HepG2 (cell line): Measurements from ENCODE around the gene SMIM29. TPM values are rescaled to one million over a fixed set of nuclear protein-coding genes. Genes with fewer than 3 reads are reported as not detected.

Experiments used
- AGO1 ChIP-seq: fragments of 200-400 bp; formaldehyde crosslinking; IDR thresholded peaks from 2 replicates; pipeline ENCODE4 v1.6.1; 2017; ENCODE audit warnings: mild to moderate bottlenecking, low read depth, low read length, moderate library complexity; ENCODE audit not compliant: poor library complexity, severe bottlenecking
- CBFB ChIP-seq: sonication (generic); formaldehyde crosslinking; IDR thresholded peaks from 2 replicates; pipeline ENCODE4 v1.4.0; 2020; ENCODE audit warnings: missing genetic modification reagents
- FOXC1 ChIP-seq: sonication (generic); formaldehyde crosslinking; IDR thresholded peaks from 2 replicates; pipeline ENCODE4 v1.8.0; 2022; ENCODE audit warnings: mild to moderate bottlenecking, missing genetic modification reagents, borderline replicate concordance
- HDAC1 ChIP-seq: sonication (generic); formaldehyde crosslinking; IDR thresholded peaks from 2 replicates; pipeline ENCODE4 v1.5.1; 2020; ENCODE audit warnings: mild to moderate bottlenecking, missing genetic modification reagents
- ISL2 ChIP-seq: sonication (generic); formaldehyde crosslinking; IDR thresholded peaks from 2 replicates; pipeline ENCODE4 v1.5.0; 2020; ENCODE audit warnings: missing genetic modification reagents
- MTA3 ChIP-seq: sonication (generic); formaldehyde crosslinking; IDR thresholded peaks from 2 replicates; pipeline ENCODE4 v1.4.0; 2020; ENCODE audit warnings: missing genetic modification reagents
- NFRKB ChIP-seq: fragments of 450-650 bp; IDR thresholded peaks from 2 replicates; pipeline ENCODE4 v1.6.1; 2017
- SNAI1 ChIP-seq: sonication (generic); formaldehyde crosslinking; IDR thresholded peaks from 2 replicates; pipeline ENCODE4 v1.5.0; 2020; ENCODE audit warnings: mild to moderate bottlenecking, missing genetic modification reagents, borderline replicate concordance
- SP4 ChIP-seq: sonication (generic); formaldehyde crosslinking; IDR thresholded peaks from 2 replicates; pipeline ENCODE4 v1.8.1; 2023; ENCODE audit warnings: mild to moderate bottlenecking, missing genetic modification reagents
- SSRP1 ChIP-seq: IDR thresholded peaks from 2 replicates; pipeline ENCODE4 v1.6.1; 2016; ENCODE audit warnings: control low read depth
- TMF1 ChIP-seq: sonication (generic); formaldehyde crosslinking; IDR thresholded peaks from 2 replicates; pipeline ENCODE4 v1.8.1; 2022; ENCODE audit warnings: low read depth, missing genetic modification reagents
- ZKSCAN5 ChIP-seq: sonication (generic); formaldehyde crosslinking; IDR thresholded peaks from 2 replicates; pipeline ENCODE4 v1.5.1; 2020; ENCODE audit warnings: mild to moderate bottlenecking, missing genetic modification reagents
- ZNF124 ChIP-seq: sonication (generic); formaldehyde crosslinking; IDR thresholded peaks from 2 replicates; pipeline ENCODE4 v1.4.0; 2020; ENCODE audit warnings: missing genetic modification reagents
- ZNF225 ChIP-seq: sonication (generic); formaldehyde crosslinking; IDR thresholded peaks from 2 replicates; pipeline ENCODE4 v1.4.0; 2020; ENCODE audit warnings: mild to moderate bottlenecking, missing genetic modification reagents
- ZNF292 ChIP-seq: sonication (generic); formaldehyde crosslinking; IDR thresholded peaks from 2 replicates; pipeline ENCODE4 v1.8.1; 2022; ENCODE audit warnings: mild to moderate bottlenecking, low read depth, missing genetic modification reagents, borderline replicate concordance
- ZNF350 ChIP-seq: sonication (generic); formaldehyde crosslinking; IDR thresholded peaks from 2 replicates; pipeline ENCODE4 v1.4.0; 2020; ENCODE audit warnings: mild to moderate bottlenecking, low read depth, missing genetic modification reagents, borderline replicate concordance
- ZNF605 ChIP-seq: sonication (generic); formaldehyde crosslinking; IDR thresholded peaks from 2 replicates; pipeline ENCODE4 v1.8.0; 2022; ENCODE audit warnings: mild to moderate bottlenecking, missing genetic modification reagents
- ZNF670 ChIP-seq: sonication (generic); formaldehyde crosslinking; IDR thresholded peaks from 2 replicates; pipeline ENCODE4 v1.8.0; 2022; ENCODE audit warnings: mild to moderate bottlenecking, missing genetic modification reagents, borderline replicate concordance
- ZNF724P ChIP-seq: sonication (generic); formaldehyde crosslinking; IDR thresholded peaks from 2 replicates; pipeline ENCODE4 v1.8.0; 2022; ENCODE audit warnings: missing genetic modification reagents, borderline replicate concordance
- ZNF737 ChIP-seq: sonication (generic); formaldehyde crosslinking; IDR thresholded peaks from 2 replicates; pipeline ENCODE4 v1.5.0; 2020; ENCODE audit warnings: missing genetic modification reagents, mild to moderate bottlenecking, borderline replicate concordance
- ZSCAN30 ChIP-seq: sonication (generic); formaldehyde crosslinking; IDR thresholded peaks from 2 replicates; pipeline ENCODE4 v1.5.0; 2020; ENCODE audit warnings: mild to moderate bottlenecking, missing genetic modification reagents
- polyA plus RNA-seq, 8 experiments: library from polyadenylated mRNA; depleted of rRNA in 3 of 8; stranded (reverse) in 7 of 8; unstranded in 1 of 8; fragments of >200 nt; fragmentation: Illumina TruSeq in 4 of 8; extraction: Trizol in 4 of 8; gene quantifications; 2 replicates each; pipeline versions ENCODE4 v1.2.1 to v1.2.3, GENCODE V29; 2011 to 2016; ENCODE audit warnings: low read depth in 4 of 8, missing spikeins in 1 of 8, mixed read lengths in 1 of 8; ENCODE audit not compliant: insufficient read depth in 1 of 8
- total RNA-seq, 5 experiments: library from RNA; depleted of rRNA; stranded (reverse); fragments of >200 nt; fragmentation: Illumina TruSeq; extraction: Trizol; gene quantifications; 2 replicates each; pipeline ENCODE4 v1.2.3, GENCODE V29; 2016; ENCODE audit warnings: low read depth in 1 of 5
- TF ChIP-seq, protein P1 (sequence below): sonication (generic); formaldehyde crosslinking; IDR thresholded peaks from 2 replicates; pipeline ENCODE4 v1.5.0; 2020; ENCODE audit warnings: mild to moderate bottlenecking, missing genetic modification reagents
- TF ChIP-seq, protein P2 (sequence below): sonication (generic); formaldehyde crosslinking; IDR thresholded peaks from 2 replicates; pipeline ENCODE4 v1.9.0; 2021; ENCODE audit warnings: missing genetic modification reagents, mild to moderate bottlenecking, borderline replicate concordance
- TF ChIP-seq, protein P3 (sequence below): sonication (generic); formaldehyde crosslinking; IDR thresholded peaks from 2 replicates; pipeline ENCODE4 v1.4.0; 2020; ENCODE audit warnings: missing genetic modification reagents

SMIM29 gene
- total and polyA plus RNA-seq, 2 of the 13 experiments (the other 11 are each of a cell fraction or from before 2014, with no cell fraction given), result 8.8 to 15.3 TPM

GRCh38 chr6:34223381-34223955 lies 25.3 kb downstream of the SMIM29 start (continued):
- TF ChIP-seq, protein P1, sequence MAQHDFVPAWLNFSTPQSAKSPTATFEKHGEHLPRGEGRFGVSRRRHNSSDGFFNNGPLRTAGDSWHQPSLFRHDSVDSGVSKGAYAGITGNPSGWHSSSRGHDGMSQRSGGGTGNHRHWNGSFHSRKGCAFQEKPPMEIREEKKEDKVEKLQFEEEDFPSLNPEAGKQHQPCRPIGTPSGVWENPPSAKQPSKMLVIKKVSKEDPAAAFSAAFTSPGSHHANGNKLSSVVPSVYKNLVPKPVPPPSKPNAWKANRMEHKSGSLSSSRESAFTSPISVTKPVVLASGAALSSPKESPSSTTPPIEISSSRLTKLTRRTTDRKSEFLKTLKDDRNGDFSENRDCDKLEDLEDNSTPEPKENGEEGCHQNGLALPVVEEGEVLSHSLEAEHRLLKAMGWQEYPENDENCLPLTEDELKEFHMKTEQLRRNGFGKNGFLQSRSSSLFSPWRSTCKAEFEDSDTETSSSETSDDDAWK, result no peak
- TF ChIP-seq ZNF292 (CRISPR knock-in tag), result 0 out of 2 replicates have a peak, but pooled peaks have one; percentile 26
- TF ChIP-seq ISL2 (CRISPR knock-in tag), result no peak
- no peak for TF ChIP-seq ZNF225
- TF ChIP-seq TMF1 (CRISPR knock-in tag), result no peak
- TF ChIP-seq ZNF724P, result 0 out of 2 replicates have a peak, but pooled peaks have one; percentile 6
- no peak for TF ChIP-seq ZNF670 (CRISPR knock-in tag)
- no peak for TF ChIP-seq SNAI1 (CRISPR knock-in tag)
- peak; percentile 13; the same call in 1 of the 2 replicates for TF ChIP-seq SP4
- TF ChIP-seq CBFB (CRISPR knock-in tag), result no peak
- TF ChIP-seq, protein P2, sequence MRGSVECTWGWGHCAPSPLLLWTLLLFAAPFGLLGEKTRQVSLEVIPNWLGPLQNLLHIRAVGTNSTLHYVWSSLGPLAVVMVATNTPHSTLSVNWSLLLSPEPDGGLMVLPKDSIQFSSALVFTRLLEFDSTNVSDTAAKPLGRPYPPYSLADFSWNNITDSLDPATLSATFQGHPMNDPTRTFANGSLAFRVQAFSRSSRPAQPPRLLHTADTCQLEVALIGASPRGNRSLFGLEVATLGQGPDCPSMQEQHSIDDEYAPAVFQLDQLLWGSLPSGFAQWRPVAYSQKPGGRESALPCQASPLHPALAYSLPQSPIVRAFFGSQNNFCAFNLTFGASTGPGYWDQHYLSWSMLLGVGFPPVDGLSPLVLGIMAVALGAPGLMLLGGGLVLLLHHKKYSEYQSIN, result no peak
- TF ChIP-seq, protein P3, sequence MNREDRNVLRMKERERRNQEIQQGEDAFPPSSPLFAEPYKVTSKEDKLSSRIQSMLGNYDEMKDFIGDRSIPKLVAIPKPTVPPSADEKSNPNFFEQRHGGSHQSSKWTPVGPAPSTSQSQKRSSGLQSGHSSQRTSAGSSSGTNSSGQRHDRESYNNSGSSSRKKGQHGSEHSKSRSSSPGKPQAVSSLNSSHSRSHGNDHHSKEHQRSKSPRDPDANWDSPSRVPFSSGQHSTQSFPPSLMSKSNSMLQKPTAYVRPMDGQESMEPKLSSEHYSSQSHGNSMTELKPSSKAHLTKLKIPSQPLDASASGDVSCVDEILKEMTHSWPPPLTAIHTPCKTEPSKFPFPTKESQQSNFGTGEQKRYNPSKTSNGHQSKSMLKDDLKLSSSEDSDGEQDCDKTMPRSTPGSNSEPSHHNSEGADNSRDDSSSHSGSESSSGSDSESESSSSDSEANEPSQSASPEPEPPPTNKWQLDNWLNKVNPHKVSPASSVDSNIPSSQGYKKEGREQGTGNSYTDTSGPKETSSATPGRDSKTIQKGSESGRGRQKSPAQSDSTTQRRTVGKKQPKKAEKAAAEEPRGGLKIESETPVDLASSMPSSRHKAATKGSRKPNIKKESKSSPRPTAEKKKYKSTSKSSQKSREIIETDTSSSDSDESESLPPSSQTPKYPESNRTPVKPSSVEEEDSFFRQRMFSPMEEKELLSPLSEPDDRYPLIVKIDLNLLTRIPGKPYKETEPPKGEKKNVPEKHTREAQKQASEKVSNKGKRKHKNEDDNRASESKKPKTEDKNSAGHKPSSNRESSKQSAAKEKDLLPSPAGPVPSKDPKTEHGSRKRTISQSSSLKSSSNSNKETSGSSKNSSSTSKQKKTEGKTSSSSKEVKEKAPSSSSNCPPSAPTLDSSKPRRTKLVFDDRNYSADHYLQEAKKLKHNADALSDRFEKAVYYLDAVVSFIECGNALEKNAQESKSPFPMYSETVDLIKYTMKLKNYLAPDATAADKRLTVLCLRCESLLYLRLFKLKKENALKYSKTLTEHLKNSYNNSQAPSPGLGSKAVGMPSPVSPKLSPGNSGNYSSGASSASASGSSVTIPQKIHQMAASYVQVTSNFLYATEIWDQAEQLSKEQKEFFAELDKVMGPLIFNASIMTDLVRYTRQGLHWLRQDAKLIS (CRISPR knock-in tag), result no peak
- no peak for TF ChIP-seq AGO1
- TF ChIP-seq ZNF350 (CRISPR knock-in tag), result 0 out of 2 replicates have a peak, but pooled peaks have one; percentile 8
- no peak for TF ChIP-seq SSRP1
- no peak for TF ChIP-seq ZSCAN30 (CRISPR knock-in tag)
- 0 out of 2 replicates have a peak, but pooled peaks have one; percentile 8 for TF ChIP-seq ZNF605
- no peak for TF ChIP-seq MTA3 (CRISPR knock-in tag)
- TF ChIP-seq NFRKB, result no peak
- TF ChIP-seq ZNF737 (CRISPR knock-in tag), result no peak
- 0 out of 2 replicates have a peak, but pooled peaks have one; percentile 1 for TF ChIP-seq HDAC1 (CRISPR knock-in tag)
- TF ChIP-seq ZNF124 (CRISPR knock-in tag), result no peak
- TF ChIP-seq FOXC1 (CRISPR knock-in tag), result peak; percentile 25; the same call in 1 of the 2 replicates
- TF ChIP-seq ZKSCAN5 (CRISPR knock-in tag), result no peak
